CD4-positive, alpha-beta T cell treated with Interleukin-15 for 4 hours (primary cell): ENCODE results near the gene OLFML1.

Experiments used
- DNase-seq: peaks from one replicate; pipeline ENCODE4 v3.0.0-alpha.2; 2020; ENCODE audit warnings: low spot score

OLFML1 gene

DNA sequence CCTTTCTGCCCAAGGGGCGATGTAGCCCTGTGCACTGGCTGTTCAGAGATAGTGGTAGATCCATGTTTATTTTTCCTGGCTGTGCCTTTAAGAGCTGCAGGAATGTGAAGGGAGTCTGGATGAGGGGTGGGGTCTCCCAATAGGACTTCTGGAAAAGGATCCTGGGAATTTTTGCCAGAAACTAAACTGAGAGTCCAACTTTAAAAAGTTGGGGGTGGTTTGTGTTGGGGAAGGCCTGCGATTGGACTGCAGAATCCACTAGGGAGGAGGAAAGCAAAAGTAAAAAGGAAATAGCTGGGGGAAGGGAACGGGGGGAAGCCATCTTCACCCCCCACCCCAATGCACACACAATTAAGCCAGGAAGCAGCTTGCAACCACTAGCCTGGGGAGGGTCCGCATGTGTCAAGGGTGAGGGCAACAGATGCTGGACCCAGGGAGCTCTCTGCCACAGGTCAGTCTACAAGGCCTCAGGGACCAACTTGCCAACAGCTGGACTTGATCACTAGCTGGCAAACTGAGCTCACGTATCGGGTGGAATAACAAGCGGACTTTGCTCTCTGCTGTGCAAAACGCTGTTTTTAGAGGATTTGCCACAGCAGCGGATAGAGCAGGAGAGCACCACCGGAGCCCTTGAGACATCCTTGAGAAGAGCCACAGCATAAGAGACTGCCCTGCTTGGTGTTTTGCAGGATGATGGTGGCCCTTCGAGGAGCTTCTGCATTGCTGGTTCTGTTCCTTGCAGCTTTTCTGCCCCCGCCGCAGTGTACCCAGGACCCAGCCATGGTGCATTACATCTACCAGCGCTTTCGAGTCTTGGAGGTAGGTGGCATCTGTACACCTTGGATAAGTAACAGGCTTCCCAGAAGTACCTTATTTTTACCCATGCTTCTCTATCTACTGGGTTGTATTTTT lies at the start of gene OLFML1:
TSS of gene OLFML1 (plus strand) at position 321 of the 912 bp plus-strand sequence. CDS start at position 691, 370 bp downstream.
- no peak for DNase-seq

GRCh38 chr11:7436146-7436545 lies 49.2 kb upstream of the OLFML1 start:
- DNase-seq, result no peak

DNA sequence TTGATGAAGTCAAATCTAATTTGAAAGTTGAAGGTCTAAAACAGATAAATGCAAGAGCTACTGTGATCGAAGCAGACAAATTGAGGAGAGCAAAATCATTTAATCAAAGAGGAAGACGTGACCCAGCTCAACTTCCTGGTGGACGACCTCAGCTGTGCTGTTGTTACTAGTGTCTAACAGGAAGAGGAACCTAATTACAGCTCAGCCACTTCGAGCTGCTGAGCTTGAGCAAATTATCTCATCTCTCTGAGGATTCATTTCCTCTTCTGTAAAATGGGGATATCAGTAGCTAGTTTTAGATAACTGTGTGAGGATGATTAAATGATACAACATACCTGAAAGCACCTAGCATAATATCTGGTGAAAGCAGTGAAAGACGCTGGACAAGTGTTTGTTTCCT lies 48.6 kb upstream of the OLFML1 start:
- peak; percentile 23 for DNase-seq

DNA sequence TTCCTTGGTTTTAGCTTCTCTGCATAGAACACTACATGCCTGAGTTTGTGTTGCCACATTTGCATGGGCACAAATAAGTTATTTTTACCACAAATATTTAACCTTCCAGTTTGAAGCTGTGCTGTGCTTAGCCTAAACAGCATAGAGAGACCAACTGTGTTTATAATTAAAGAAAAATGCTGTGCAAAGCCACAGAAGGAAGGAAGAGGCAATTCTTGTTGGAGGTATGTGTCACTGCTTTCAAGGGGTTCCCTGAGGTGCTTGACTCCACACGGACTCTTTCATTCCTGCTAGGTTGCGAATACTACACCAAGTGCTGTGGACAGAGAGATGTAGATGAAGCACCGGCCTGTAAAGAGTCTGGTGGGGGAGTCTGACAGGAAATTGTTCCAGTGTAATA lies 47.6 kb upstream of the OLFML1 start:
- DNase-seq, result no peak

GRCh38 chr11:7439746-7440320 lies 45.5 kb upstream of the OLFML1 start:
- DNase-seq, result no peak

DNA sequence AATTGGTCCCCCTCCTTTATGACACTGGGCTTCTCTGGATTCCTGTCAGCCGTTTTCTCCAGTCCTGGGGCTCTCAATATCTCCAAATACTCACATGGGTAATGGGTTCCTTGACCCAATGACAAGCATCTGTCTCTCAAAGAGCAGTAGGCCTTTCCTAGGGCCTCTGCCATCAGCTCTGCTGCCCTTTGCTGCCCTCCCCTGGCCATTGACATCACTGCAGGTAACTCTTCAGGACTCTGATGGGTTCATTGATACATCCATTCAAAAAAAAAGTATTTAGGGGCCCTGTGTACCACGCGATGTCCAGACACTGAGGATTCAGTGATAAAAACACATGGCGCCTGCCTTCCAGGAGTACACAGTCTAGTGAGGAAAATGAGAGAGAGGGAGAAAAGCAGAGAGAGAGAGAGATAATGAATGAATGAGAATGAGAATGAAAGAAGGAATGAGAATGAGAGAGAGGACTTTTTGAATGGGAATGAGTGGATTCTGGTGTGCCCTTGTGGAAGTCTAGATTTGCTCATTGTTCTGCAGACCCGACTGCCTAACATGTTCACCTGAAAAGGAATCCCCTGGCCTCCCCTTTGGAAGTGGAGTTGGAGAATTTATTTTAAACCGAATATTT lies 42.6 kb upstream of the OLFML1 start:
- peak; percentile 64 for DNase-seq

GRCh38 chr11:7444091-7444981 lies 41.0 kb upstream of the OLFML1 start:
- no peak for DNase-seq

- DNase-seq, result no peak
Measured at GRCh38 chr11:7445564-7445963, 39.7 kb upstream of the OLFML1 start.

- no peak for DNase-seq
Measured at GRCh38 chr11:7448201-7448600, 37.1 kb upstream of the OLFML1 start.

- DNase-seq, result no peak
Measured at GRCh38 chr11:7449211-7449840, 36.0 kb upstream of the OLFML1 start.

GRCh38 chr11:7449841-7450214 lies 35.5 kb upstream of the OLFML1 start:
- DNase-seq, result no peak

DNA sequence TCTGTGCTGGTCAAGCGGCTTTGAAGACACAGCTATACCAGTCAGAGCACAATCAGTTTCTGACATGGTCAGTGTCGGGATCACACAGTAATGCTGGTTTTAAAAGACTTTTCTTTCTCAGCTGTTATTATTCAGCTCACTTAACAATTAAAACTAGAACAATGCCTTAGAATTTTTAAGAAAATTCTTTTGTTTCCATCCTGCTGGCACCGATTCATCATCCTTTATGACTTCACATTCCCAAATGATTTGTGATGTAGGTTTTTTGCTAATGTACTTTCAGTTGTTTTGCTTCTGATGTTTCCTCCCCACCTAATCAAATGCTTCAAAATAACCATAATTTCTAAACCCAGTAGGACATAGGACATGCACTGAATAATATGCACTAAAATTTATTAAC lies 34.5 kb upstream of the OLFML1 start:
- no peak for DNase-seq

DNA sequence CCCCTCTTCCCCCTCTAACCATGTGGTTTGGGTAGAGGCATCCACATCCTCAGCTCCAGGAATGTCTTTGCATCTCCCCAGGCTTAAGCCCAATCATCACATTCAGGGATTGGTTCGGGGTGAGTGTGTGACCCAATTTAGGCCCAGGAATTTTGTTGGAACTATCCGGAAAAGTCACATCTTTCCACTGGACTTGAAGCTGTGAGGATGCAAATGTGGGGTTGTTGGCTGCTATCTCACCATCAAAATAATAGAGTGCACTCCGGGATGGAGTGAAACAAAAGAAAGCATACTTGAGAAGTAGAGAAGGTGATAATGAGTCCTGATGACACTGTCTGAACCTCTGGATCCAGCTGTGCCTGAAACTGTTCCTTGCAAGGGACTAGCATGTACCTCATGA lies 33.8 kb upstream of the OLFML1 start:
- no peak for DNase-seq

DNA sequence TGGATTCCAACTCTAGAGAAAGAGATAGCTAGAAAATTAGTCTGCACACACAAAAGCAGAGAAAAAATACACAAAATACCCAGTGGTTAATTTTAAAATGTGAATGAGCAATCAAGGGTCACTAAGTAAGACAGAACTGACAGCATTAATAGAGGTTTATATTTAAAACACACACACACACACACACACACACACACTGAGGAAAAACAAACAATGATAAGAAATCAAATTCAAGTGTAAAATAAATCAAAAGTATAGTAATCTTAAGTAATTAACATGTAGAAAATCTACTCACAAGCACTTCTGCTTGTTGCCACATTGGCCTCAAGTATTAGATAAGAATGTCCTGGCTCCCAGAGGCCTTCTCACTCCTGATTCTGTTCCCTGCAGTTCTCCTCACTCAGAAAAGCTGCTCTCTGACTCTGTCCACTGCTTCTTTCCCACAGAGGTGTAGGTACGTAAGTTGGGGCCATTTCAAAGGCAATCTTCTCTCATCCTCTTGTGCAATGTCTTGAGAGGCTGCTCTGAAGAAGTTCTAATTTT lies 33.3 kb upstream of the OLFML1 start:
- DNase-seq, result no peak

DNA sequence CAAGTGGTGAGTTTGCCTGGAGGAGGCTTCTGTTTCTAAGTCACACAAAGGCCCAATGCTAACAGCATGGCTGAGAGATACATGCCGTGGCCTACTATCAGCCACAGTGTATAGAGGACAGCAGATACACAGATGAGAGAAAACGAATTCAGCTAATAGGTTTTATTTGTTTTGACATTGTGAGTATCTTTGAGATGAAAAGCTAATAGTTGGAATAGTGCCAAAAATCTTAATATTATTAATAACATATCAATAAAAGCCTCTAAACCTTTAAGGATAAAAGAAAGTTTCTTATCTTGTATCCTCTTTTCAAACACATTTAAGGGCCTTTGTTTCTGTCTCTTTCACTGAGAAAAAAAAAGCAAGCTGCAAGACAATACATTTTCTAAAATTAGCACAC lies 30.5 kb upstream of the OLFML1 start:
- no peak for DNase-seq

DNA sequence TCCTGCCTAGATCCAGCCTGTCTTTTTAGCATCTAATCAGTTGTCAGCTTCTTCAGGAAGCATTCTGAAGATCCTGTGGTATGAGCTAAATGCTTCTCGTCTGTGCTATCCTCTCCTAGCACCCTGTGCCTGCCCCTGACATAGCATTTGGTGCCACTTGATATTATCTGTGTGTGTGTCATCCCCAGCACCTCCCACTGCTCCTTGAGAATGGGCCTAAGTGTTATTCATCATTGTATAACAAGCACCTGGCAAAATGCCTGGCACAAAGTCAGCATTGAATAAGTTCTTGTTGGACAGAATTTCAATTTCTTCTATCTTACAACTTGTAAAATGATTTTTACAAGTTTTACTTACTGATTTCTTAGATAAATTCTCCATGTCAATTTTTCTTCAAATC lies 28.1 kb upstream of the OLFML1 start:
- no peak for DNase-seq

DNA sequence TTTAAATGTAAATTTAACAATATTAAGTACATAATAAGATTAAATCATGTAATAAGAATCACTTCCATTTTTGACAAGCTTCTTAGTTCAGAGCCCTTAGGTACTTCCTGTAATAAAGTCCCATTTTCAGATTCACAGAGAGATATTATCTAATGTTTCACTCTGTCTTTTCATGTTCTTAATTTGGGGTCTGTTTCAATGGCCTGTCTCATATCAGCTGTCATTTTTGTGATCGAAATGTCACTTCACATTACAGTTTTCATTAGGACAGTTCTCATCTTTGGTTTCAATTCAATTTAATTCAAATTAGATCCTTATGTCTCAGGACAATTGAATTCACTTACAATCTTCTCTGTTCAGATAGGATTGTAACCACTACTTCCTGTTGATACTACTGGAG lies 22.6 kb upstream of the OLFML1 start:
- no peak for DNase-seq

DNA sequence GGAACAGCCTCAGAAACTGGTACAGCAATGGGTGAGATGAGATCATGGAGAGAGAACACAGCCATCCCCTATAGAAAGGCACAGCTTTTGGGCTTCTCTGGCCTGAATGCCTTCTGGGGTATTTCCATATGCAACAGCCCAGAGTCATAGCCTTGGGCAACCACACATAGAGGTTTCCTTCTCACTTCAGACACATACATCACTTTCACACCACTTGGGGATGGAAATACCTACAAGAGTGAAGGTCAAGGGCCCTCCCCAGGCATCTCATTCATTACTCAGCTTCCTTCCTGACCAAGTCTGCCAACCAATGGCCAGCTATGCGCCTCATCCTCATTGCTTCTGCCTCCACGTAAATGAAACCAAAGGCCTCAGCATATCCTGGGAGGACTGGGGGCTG lies 17.7 kb upstream of the OLFML1 start:
- DNase-seq, result no peak

DNA sequence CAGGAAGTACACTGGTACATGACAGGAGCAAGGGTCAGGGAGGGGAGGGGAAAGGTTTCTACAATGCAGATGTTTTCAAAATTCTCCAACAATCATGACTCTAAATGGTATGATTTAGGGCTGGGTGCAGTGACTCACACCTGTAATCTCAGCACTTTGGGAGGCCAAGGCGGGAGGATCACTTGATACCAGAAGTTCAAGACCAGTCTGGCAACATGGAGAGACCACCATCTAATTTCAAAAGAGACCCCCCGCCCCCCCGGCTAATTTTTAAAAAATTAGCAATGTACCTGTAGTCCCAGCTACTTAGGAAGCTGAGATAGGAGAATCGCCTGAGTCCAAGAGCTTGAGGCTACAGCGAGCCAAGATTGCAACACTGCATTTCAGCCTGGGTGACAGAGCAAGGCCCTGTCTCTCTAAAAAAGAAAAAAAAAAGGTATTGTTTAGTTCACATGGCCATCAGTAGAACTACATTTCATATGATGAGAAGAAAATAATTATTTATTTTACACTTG lies 15.9 kb upstream of the OLFML1 start:
- DNase-seq, result no peak

GRCh38 chr11:7471071-7471470 lies 14.2 kb upstream of the OLFML1 start:
- DNase-seq, result no peak

DNA sequence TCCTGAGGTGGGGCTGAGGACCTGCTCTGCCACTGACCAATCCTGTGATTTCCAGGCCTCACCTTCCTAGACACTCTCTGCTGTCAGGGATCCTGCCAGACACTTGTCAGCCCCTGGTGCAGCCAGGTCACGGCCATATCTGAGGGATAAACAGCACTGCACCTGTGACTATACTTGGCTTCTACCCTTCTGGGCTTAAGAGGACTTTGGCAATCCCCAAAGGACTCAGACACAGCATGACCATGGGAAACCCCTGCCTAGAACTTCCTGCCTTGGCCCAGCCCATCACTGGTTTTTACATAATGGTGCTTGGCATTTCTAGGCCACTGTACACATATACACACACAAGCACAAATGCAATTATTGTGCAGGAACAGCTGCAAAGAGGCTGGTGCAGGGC lies 11.6 kb upstream of the OLFML1 start:
- DNase-seq, result no peak
